A549 (cell line): Measurements from ENCODE around the gene SLC19A1.

ENCODE experiments used
- EP300 ChIP-seq, 2 experiments: fragments of >200 bp; sonication (Bioruptor Twin); formaldehyde crosslinking; IDR thresholded peaks; 2 replicates in 1 of 2; 3 replicates in 1 of 2; pipeline ENCODE4 v1.6.1; 2016 to 2017
- ESRRA ChIP-seq: fragments of 150-350 bp; IDR thresholded peaks from 2 replicates; pipeline ENCODE4 v1.6.1; 2014; ENCODE audit warnings: mild to moderate bottlenecking, low read length, borderline replicate concordance
- POLR2A ChIP-seq: IDR thresholded peaks from 2 replicates; pipeline ENCODE4 v1.6.1; 2012; ENCODE audit warnings: mild to moderate bottlenecking, low read length
- TF ChIP-seq, protein P1 (sequence below): fragments of >200 bp; sonication (Bioruptor Twin); formaldehyde crosslinking; IDR thresholded peaks from 3 replicates; pipeline ENCODE4 v1.5.1; 2016
- TF ChIP-seq, protein P2 (sequence below): fragments of 450-650 bp; IDR thresholded peaks from 2 replicates; pipeline ENCODE4 v1.6.1; 2014; ENCODE audit warnings: antibody characterized with exemption

GRCh38 chr21:45529785-45530422 is 12.3 kb downstream of the SLC19A1 start:
- TF ChIP-seq, protein P1, sequence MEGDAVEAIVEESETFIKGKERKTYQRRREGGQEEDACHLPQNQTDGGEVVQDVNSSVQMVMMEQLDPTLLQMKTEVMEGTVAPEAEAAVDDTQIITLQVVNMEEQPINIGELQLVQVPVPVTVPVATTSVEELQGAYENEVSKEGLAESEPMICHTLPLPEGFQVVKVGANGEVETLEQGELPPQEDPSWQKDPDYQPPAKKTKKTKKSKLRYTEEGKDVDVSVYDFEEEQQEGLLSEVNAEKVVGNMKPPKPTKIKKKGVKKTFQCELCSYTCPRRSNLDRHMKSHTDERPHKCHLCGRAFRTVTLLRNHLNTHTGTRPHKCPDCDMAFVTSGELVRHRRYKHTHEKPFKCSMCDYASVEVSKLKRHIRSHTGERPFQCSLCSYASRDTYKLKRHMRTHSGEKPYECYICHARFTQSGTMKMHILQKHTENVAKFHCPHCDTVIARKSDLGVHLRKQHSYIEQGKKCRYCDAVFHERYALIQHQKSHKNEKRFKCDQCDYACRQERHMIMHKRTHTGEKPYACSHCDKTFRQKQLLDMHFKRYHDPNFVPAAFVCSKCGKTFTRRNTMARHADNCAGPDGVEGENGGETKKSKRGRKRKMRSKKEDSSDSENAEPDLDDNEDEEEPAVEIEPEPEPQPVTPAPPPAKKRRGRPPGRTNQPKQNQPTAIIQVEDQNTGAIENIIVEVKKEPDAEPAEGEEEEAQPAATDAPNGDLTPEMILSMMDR = no peak
- TF ChIP-seq POLR2A (no peak), ESRRA (no peak), EP300 (IDR thresholded peaks at IDR 0.05) (no peak)
- TF ChIP-seq, protein P2, sequence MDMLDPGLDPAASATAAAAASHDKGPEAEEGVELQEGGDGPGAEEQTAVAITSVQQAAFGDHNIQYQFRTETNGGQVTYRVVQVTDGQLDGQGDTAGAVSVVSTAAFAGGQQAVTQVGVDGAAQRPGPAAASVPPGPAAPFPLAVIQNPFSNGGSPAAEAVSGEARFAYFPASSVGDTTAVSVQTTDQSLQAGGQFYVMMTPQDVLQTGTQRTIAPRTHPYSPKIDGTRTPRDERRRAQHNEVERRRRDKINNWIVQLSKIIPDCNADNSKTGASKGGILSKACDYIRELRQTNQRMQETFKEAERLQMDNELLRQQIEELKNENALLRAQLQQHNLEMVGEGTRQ = no peak
